HepG2 (cell line): ENCODE measurements around the gene INO80B. TPM values are rescaled to one million over a fixed set of nuclear protein-coding genes. Genes with fewer than 3 reads are reported as not detected.

ENCODE experiments used
- IRF9 ChIP-seq: sonication (generic); formaldehyde crosslinking; IDR thresholded peaks from 2 replicates; pipeline ENCODE4 v1.8.0; 2022; ENCODE audit warnings: missing genetic modification reagents, mild to moderate bottlenecking, borderline replicate concordance
- KLF13 ChIP-seq: sonication (generic); formaldehyde crosslinking; IDR thresholded peaks from 2 replicates; pipeline ENCODE4 v1.4.0; 2020; ENCODE audit warnings: mild to moderate bottlenecking, missing genetic modification reagents
- MAFK ChIP-seq, 2 experiments: IDR thresholded peaks in 1 of 2; conservative IDR thresholded peaks in 1 of 2; 2 replicates each; pipeline ENCODE4 v1.6.1; 2011; ENCODE audit warnings: improper control_type of control experiment in 2 of 2, low read length in 2 of 2
- PRDM4 ChIP-seq: sonication (generic); formaldehyde crosslinking; IDR thresholded peaks from 2 replicates; pipeline ENCODE4 v1.9.0; 2021; ENCODE audit warnings: missing genetic modification reagents, borderline replicate concordance
- RFXAP ChIP-seq: sonication (generic); formaldehyde crosslinking; IDR thresholded peaks from 2 replicates; pipeline ENCODE4 v1.4.0; 2020; ENCODE audit warnings: missing genetic modification reagents, borderline replicate concordance
- SNAPC2 ChIP-seq: sonication (generic); formaldehyde crosslinking; IDR thresholded peaks from 2 replicates; pipeline ENCODE4 v1.8.1; 2022; ENCODE audit warnings: mild to moderate bottlenecking, missing genetic modification reagents
- TARDBP ChIP-seq: sonication (generic); formaldehyde crosslinking; IDR thresholded peaks from 2 replicates; pipeline ENCODE4 v1.8.0; 2022; ENCODE audit warnings: mild to moderate bottlenecking, missing genetic modification reagents
- THAP9 ChIP-seq: sonication (generic); formaldehyde crosslinking; IDR thresholded peaks from 2 replicates; pipeline ENCODE4; 2020; ENCODE audit warnings: missing genetic modification reagents, mild to moderate bottlenecking, borderline replicate concordance
- ZBTB7B ChIP-seq: sonication (generic); formaldehyde crosslinking; IDR thresholded peaks from 2 replicates; pipeline ENCODE4 v1.4.0; 2020; ENCODE audit warnings: missing genetic modification reagents
- ZHX1 ChIP-seq: sonication (generic); formaldehyde crosslinking; IDR thresholded peaks from 2 replicates; pipeline ENCODE4 v1.8.1; 2022; ENCODE audit warnings: low read depth, mild to moderate bottlenecking, missing genetic modification reagents
- ZNF101 ChIP-seq: sonication (generic); formaldehyde crosslinking; IDR thresholded peaks from 2 replicates; pipeline ENCODE4 v1.4.0; 2020; ENCODE audit warnings: mild to moderate bottlenecking, low read depth, missing genetic modification reagents, borderline replicate concordance
- ZNF17 ChIP-seq: sonication (generic); formaldehyde crosslinking; IDR thresholded peaks from 2 replicates; pipeline ENCODE4 v1.5.0; 2020; ENCODE audit warnings: mild to moderate bottlenecking, missing genetic modification reagents
- ZNF580 ChIP-seq: IDR thresholded peaks from 2 replicates; pipeline ENCODE4 v1.6.1; 2016; ENCODE audit warnings: low read depth, borderline replicate concordance
- ZNF737 ChIP-seq: sonication (generic); formaldehyde crosslinking; IDR thresholded peaks from 2 replicates; pipeline ENCODE4 v1.5.0; 2020; ENCODE audit warnings: missing genetic modification reagents, mild to moderate bottlenecking, borderline replicate concordance
- ZNF770 ChIP-seq: sonication (generic); formaldehyde crosslinking; IDR thresholded peaks from 2 replicates; pipeline ENCODE4 v1.5.0; 2020; ENCODE audit warnings: mild to moderate bottlenecking, missing genetic modification reagents
- polyA plus RNA-seq, 8 experiments: library from polyadenylated mRNA; depleted of rRNA in 3 of 8; stranded (reverse) in 7 of 8; unstranded in 1 of 8; fragments of >200 nt; fragmentation: Illumina TruSeq in 4 of 8; extraction: Trizol in 4 of 8; gene quantifications; 2 replicates each; pipeline versions ENCODE4 v1.2.1 to v1.2.3, GENCODE V29; 2011 to 2016; ENCODE audit warnings: low read depth in 4 of 8, missing spikeins in 1 of 8, mixed read lengths in 1 of 8; ENCODE audit not compliant: insufficient read depth in 1 of 8
- total RNA-seq, 5 experiments: library from RNA; depleted of rRNA; stranded (reverse); fragments of >200 nt; fragmentation: Illumina TruSeq; extraction: Trizol; gene quantifications; 2 replicates each; pipeline ENCODE4 v1.2.3, GENCODE V29; 2016; ENCODE audit warnings: low read depth in 1 of 5

The INO80B gene
- total and polyA plus RNA-seq, 2 of the 13 experiments (the other 11 are each of a cell fraction or from before 2014, with no cell fraction given) = 6.2 to 14.5 TPM

GRCh38 chr2:74454654-74455511 lies at the start of gene INO80B (continued):
- TF ChIP-seq THAP9 (peak; percentile 95), ZNF737 (CRISPR knock-in tag) (no peak), SNAPC2 (CRISPR knock-in tag) (peak; percentile 71), KLF13 (CRISPR knock-in tag) (peak; percentile 89; the same call in 1 of the 2 replicates), ZNF17 (CRISPR knock-in tag) (no peak), MAFK (conservative IDR thresholded peaks at IDR 0.05 in 1 of 2, IDR thresholded peaks at IDR 0.05 in 1 of 2; ENCODE audit: low read length in 2 of 2) (peak; percentile 56 to 62; a peak in 2 of 4 replicates), RFXAP (CRISPR knock-in tag) (peak; percentile 81; the same call in 1 of the 2 replicates), ZNF580 (CRISPR knock-in tag) (peak; percentile 98; the same call in 1 of the 2 replicates), ZNF101 (CRISPR knock-in tag) (no peak), PRDM4 (CRISPR knock-in tag) (peak; percentile 91; the same call in 1 of the 2 replicates), ZBTB7B (peak; percentile 76; the same call in 1 of the 2 replicates), IRF9 (CRISPR knock-in tag) (peak; percentile 68; the same call in 1 of the 2 replicates), ZNF770 (peak; percentile 68), TARDBP (CRISPR knock-in tag) (peak; percentile 99), ZHX1 (CRISPR knock-in tag) (peak; percentile 74; the same call in 1 of the 2 replicates)
